H1 (cell line): ENCODE results near the gene NEK3. TPM values are rescaled to one million over a fixed set of nuclear protein-coding genes. Genes with fewer than 3 reads are reported as not detected.

Experiments
- CBX8 ChIP-seq: fragments of 300-800, 300-1000 bp; sonication (generic); IDR thresholded peaks from 2 replicates; pipeline ENCODE4 v1.7.1; 2016; ENCODE audit warnings: low read depth, low read length, borderline replicate concordance
- CEBPB ChIP-seq: IDR thresholded peaks from 2 replicates; pipeline ENCODE4 v1.6.1; 2012; ENCODE audit warnings: low read depth, low read length
- EP300 ChIP-seq, 2 experiments: IDR thresholded peaks; 1 replicate in 1 of 2; 2 replicates in 1 of 2; pipeline ENCODE4 v1.6.1; 2011 to 2012; ENCODE audit warnings: low read depth in 2 of 2, low read length in 2 of 2, mild to moderate bottlenecking in 2 of 2, borderline replicate concordance in 1 of 2, inconsistent platforms in 1 of 2, moderate library complexity in 1 of 2
- POLR2A ChIP-seq, 2 experiments: IDR thresholded peaks; 1 replicate in 1 of 2; 2 replicates in 1 of 2; pipeline ENCODE4 v1.6.1; 2011; ENCODE audit warnings: low read depth in 2 of 2, low read length in 2 of 2, mild to moderate bottlenecking in 2 of 2; ENCODE audit errors: control extremely low read depth in 1 of 2
- RAD21 ChIP-seq, 2 experiments: IDR thresholded peaks in 1 of 2; conservative IDR thresholded peaks in 1 of 2; 2 replicates each; pipeline ENCODE4 v1.6.1; 2011; ENCODE audit warnings: low read depth in 2 of 2, low read length in 2 of 2, improper control_type of control experiment in 1 of 2, inconsistent platforms in 1 of 2, mild to moderate bottlenecking in 1 of 2, moderate library complexity in 1 of 2
- RXRA ChIP-seq: IDR thresholded peaks from 2 replicates; pipeline ENCODE4 v1.6.1; 2011; ENCODE audit warnings: low read depth, mild to moderate bottlenecking, low read length, moderate library complexity; ENCODE audit not compliant: insufficient read depth
- polyA plus RNA-seq, 7 experiments: library from polyadenylated mRNA; depleted of rRNA in 3 of 7; stranded (reverse) in 5 of 7; unstranded in 2 of 7; fragments of >200 nt in 5 of 7; fragments of 200-250 nt in 2 of 7; gene quantifications; 1 replicate in 5 of 7; 2 replicates in 1 of 7; 4 replicates in 1 of 7; pipeline versions ENCODE4 v1.2.1 to v1.2.3, GENCODE V29; 2011 to 2013; ENCODE audit warnings: missing spikeins in 2 of 7, mixed read lengths in 2 of 7
- total RNA-seq: library from RNA; stranded (reverse); fragmentation: NEBNext Ultra II Directional; extraction: Animal tissue kit (Norgen Biotek cat#: 25700); gene quantifications from 2 replicates; pipeline ENCODE4 v1.2.1, GENCODE V29; 2021
- TF ChIP-seq, protein P1 (sequence below), 3 experiments: IDR thresholded peaks; 1 replicate in 2 of 3; 2 replicates in 1 of 3; pipeline versions ENCODE4 v1.5.1 to v1.6.1; 2011; ENCODE audit warnings: low read length in 3 of 3, mild to moderate bottlenecking in 3 of 3, inconsistent platforms in 2 of 3, low read depth in 1 of 3, moderate library complexity in 1 of 3; ENCODE audit not compliant: insufficient read depth in 1 of 3; ENCODE audit errors: control extremely low read depth in 1 of 3

Gene NEK3
- total and polyA plus RNA-seq, 2 of the 8 experiments (the other 6 are each of a cell fraction or from before 2014, with no cell fraction given) = 11.4 to 26.0 TPM

DNA sequence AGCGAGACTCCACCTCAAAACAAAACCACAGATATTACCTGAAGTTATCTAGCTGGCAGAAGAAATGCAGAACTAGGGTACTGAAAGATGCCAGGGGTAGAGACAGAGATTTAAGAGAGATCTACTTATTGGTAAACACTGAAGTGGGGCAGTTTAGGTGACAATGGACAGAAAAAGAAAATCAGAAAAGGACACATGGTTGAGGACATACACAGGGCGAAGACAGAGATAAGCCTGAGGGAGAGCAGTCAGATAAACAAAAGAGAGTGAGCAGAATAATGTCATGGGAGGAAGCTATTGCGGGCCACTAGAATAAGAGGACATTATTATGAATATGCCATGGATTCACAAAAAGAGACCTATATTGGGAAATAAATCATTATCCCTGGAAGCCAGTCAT lies 33.9 kb downstream of the NEK3 start (continued):
- TF ChIP-seq, protein P1, sequence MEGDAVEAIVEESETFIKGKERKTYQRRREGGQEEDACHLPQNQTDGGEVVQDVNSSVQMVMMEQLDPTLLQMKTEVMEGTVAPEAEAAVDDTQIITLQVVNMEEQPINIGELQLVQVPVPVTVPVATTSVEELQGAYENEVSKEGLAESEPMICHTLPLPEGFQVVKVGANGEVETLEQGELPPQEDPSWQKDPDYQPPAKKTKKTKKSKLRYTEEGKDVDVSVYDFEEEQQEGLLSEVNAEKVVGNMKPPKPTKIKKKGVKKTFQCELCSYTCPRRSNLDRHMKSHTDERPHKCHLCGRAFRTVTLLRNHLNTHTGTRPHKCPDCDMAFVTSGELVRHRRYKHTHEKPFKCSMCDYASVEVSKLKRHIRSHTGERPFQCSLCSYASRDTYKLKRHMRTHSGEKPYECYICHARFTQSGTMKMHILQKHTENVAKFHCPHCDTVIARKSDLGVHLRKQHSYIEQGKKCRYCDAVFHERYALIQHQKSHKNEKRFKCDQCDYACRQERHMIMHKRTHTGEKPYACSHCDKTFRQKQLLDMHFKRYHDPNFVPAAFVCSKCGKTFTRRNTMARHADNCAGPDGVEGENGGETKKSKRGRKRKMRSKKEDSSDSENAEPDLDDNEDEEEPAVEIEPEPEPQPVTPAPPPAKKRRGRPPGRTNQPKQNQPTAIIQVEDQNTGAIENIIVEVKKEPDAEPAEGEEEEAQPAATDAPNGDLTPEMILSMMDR (IDR thresholded peaks at IDR 0.05; ENCODE audit: control extremely low read depth in 1 of 3, insufficient read depth in 1 of 3, low read depth in 1 of 3, low read length in 3 of 3) = no peak
- TF ChIP-seq EP300 (IDR thresholded peaks at IDR 0.05; ENCODE audit: borderline replicate concordance in 1 of 2, low read depth in 2 of 2, low read length in 2 of 2) = no peak
- TF ChIP-seq CEBPB = no peak
- TF ChIP-seq POLR2A (IDR thresholded peaks at IDR 0.05; ENCODE audit: control extremely low read depth in 1 of 2, low read depth in 2 of 2, low read length in 2 of 2) = no peak
- TF ChIP-seq RAD21 (IDR thresholded peaks at IDR 0.05 in 1 of 2, conservative IDR thresholded peaks at IDR 0.05 in 1 of 2; ENCODE audit: low read depth in 2 of 2, low read length in 2 of 2) = no peak
- no peak for TF ChIP-seq CBX8
- TF ChIP-seq RXRA = no peak
- TF ChIP-seq, all 59 proteins: peak for 0
